SK-N-MC (cell line): ENCODE results near the gene UNC119B.

Experiments
- EZH2 ChIP-seq: fragments of 200-600 bp; sonication (generic); IDR thresholded peaks from one replicate; pipeline ENCODE4 v1.6.1; 2017; ENCODE audit warnings: antibody characterized with exemption
- FOXP2 ChIP-seq: optimal IDR thresholded peaks from 2 replicates; pipeline ENCODE3; 2011; ENCODE audit warnings: mild to moderate bottlenecking, moderate library complexity; ENCODE audit not compliant: insufficient read depth; ENCODE audit errors: extremely low read length, control extremely low read depth
- POLR2AphosphoS5 ChIP-seq: IDR thresholded peaks from 2 replicates; pipeline ENCODE4 v1.6.1; 2012; ENCODE audit warnings: mild to moderate bottlenecking, low read depth, low read length, borderline replicate concordance

DNA sequence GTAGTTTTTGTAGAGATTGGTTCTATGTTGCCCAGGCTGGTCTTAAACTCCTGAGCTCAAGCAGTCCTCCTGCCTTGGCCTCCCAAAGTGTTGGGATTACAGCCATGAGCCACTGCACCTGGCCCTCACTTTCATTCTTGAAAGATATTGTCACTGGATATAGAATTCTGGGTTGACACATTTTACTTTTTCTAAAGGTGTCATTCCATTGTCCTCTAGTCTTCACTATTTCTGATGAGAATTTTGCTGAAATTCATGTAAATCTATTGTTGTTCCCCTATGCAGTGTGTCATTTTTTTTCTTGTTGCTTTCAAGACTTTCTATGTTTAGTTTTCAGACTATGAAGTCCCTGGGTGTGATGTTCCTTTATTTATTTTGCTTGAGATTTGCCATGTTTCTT is 44.5 kb downstream of the UNC119B start:
- TF ChIP-seq EZH2 (no peak), POLR2AphosphoS5 (no peak), FOXP2 (no peak)
